Frontal cortex (tissue), 4 donors: ENCODE data around the gene CHRNG. TPM values are rescaled to one million over a fixed set of nuclear protein-coding genes. Genes with fewer than 3 reads are reported as not detected.

Source experiments
- DNase-seq, 2 donors: peaks; one replicate each; pipeline ENCODE4 v3.0.0; 2012; ENCODE audit warnings: low spot score in 2 of 2
- FAIRE-seq: peaks from 2 replicates; lab custom pipeline; 2012; peaks lifted over from hg19 to GRCh38; lab: Jason Lieb, UNC
- total RNA-seq: library from RNA; depleted of rRNA; stranded (reverse); fragments of >200 nt; gene quantifications from one replicate; pipeline ENCODE4 v1.2.3, GENCODE V29; 2014
- donor health status: control.
- donor health status: control.
- donor health status: control.

Gene CHRNG
- total RNA-seq, 1 donor from 2014 or later: not detected

DNA sequence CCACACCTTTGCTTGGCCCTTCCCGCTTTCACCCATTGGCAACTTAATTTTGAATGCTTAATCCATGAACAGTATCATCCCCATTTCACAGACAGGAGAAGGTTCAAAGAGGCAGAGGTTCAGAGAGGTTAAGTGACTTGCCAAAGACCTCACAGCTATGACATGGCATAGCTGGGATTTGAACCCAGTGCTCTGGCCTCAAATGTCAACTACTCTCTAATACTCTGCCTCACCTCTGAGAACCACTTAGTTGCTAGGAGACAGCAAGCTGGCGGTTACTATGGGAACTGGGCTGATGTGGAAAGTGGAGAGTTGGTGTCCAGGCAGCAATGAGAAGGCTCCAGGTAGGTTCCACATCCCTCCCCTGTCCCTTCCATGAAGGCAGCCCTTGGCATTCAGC, 35.1 kb upstream of the CHRNG start:
- DNase-seq (no peak), FAIRE-seq (no peak)

DNA sequence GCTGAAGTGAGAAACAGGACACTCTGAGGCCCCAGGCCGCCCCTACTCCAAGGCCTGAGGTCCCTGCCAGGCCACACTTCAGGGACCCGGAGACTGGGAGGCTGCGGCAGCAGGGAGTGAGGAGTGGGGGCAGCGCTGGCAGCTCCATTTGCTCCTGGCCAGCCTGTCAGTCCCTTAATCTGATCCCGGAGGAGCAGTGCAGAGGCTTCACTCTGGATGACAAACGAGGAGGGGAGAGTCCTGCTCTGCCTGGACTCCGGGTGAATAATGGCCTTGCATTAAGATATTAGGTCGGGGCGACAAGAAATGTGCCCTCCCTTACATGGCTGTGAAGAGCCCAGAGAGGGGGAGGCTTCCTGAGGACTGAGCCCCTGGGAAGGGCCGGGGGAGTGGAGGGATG, 33.6 kb upstream of the CHRNG start:
- DNase-seq (no peak), FAIRE-seq (no peak)

DNA sequence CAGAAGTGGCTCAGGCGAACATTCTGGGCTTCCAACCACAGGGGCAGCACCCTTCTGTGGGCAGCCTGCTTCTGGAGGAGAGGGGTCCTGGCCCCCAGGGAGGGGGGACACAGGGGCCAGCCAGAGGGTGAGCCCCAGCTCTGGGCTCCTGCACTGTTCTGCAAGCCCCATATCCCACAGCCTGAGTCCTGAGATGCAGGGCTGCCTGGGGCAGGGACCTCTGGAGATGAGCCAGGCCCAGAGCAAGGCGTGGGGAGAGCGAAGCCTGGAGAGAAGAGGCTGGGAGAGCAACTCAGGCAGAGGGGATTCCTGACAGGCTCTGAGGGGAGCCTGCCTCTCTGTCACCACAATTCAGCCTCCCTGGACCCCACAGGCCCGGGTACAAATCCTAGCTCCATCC, 32.8 kb upstream of the CHRNG start:
- DNase-seq (no peak), FAIRE-seq (no peak)

DNA sequence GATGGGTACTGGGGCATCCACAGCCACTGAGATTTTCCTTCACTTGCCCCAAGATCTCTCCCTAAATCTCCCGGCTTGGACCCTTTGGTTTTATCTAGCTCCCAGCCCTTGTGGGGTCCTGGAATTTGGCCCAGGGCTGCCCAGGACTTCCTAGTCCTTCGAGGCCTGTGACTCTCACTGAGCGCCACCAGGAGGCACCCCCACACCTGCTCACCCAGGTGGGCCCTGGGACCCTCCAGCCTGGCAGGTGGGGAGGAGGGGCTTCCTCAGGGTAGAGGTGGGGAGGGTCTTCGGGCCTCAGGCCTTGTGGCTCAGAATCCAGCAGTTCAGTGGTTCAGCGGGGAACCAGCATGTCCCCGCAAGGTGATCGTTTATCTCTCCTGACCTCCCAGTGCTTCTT, 31.2 kb upstream of the CHRNG start:
- no peak for FAIRE-seq
- no peak for DNase-seq

GRCh38 chr2:232511336-232511890, 28.1 kb upstream of the CHRNG start:
- DNase-seq (no peak), FAIRE-seq (no peak)

GRCh38 chr2:232512602-232513001, 26.9 kb upstream of the CHRNG start:
- FAIRE-seq (no peak), DNase-seq (no peak)

DNA sequence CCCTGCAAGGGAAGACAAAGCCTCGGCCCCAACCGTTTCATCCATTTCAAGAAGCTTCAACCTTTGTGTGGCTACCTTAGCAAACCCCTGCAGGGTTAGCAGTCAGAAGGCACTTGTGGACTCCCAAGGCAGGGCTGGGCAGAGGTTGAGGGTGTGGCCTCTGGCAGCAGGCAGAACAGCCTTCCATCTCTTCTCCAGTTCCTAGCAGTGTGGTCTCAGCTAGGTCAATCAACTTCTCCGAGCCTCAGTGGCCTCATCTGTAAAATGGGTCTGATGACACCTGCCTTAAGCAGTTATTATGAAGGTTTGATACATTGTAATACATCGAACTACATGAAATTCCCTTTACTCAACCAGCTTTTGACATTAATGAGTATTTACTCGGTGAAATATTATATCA, 26.1 kb upstream of the CHRNG start:
- no peak for DNase-seq
- FAIRE-seq: no peak

DNA sequence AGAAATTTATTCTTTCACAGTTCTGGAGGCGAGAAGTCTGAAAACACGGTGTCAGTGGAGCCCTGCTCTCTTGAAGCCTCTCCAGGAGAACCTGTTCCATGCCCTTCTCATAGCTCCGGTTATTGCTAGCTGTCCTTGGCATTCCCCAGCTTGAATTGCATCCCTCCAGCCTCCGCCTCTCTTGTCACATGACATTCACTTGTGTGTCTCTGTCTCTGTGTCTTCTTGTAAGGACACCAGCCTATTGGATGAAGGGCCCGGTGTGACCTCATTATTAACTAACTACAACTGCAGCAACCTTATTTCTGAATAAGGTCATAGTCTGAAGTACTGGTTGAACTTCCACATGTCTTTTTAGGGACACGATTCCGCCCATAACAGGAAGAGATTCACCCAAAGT, 23.9 kb upstream of the CHRNG start:
- DNase-seq: no peak
- no peak for FAIRE-seq

GRCh38 chr2:232516551-232516950, 22.9 kb upstream of the CHRNG start:
- FAIRE-seq (no peak), DNase-seq (no peak)

DNA sequence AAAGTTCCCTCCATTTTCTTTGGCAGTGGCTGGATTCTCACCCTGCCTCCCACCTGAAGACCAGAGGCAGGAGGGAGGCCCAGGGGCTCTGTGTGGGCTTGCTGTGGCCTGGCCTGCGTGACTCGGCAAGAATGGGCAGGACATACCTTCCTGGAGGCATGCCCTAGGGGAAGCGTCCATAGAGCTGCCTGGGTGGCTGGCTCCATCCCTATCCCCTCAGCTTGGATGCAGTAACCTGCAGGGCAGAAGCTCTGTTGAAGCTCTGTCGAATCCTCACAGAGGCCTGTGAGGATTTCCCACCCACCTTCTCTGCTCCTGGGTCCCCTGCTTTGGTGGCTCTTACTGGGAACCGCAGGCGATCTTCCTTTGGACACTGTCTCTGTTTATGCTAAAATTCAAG, 20.6 kb upstream of the CHRNG start:
- DNase-seq: no peak
- FAIRE-seq: no peak

- FAIRE-seq (no peak), DNase-seq (no peak)
Measured at GRCh38 chr2:232519581-232520438, 19.7 kb upstream of the CHRNG start, which contains the start of gene PRSS56. Gene PRSS56 (plus strand): TSS chr2:232520388. CDS start chr2:232520599, 211 bp downstream.

DNA sequence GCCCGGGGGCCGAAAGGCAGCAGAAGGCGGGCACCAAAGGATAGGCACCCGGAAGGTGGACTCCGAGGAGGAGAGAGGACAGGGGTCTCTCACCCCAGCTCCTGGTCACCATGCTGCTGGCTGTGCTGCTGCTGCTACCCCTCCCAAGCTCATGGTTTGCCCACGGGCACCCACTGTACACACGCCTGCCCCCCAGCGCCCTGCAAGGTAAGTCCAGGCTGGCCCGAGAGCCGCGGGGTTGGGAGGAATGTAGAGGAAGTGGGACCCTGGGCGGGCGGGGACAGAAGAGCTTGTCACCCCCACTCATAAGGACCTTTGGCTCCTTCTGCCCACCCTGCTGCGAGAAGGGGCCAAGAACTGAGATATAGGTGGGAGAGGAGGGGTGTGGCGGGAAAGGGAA, 19.0 kb upstream of the CHRNG start:
- DNase-seq: no peak
- FAIRE-seq: no peak

DNA sequence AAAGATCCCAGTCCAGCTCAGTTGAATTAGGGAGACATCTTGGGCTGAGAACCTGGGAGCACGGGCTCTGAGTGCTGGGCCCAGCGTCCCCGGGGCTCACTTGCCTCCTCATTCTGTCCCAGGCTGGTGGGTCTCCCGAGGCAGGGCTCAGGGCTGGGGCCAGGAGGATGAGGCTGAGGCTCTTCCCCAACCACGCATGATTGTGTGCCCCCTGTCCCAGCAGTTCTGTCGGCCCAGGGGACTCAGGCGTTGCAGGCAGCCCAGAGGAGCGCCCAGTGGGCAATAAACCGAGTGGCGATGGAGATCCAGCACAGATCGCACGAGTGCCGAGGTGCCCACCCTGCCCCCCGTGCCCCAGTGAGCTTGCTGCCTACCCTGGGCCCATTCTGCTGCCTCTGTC, 18.4 kb upstream of the CHRNG start:
- FAIRE-seq (no peak), DNase-seq (no peak)

DNA sequence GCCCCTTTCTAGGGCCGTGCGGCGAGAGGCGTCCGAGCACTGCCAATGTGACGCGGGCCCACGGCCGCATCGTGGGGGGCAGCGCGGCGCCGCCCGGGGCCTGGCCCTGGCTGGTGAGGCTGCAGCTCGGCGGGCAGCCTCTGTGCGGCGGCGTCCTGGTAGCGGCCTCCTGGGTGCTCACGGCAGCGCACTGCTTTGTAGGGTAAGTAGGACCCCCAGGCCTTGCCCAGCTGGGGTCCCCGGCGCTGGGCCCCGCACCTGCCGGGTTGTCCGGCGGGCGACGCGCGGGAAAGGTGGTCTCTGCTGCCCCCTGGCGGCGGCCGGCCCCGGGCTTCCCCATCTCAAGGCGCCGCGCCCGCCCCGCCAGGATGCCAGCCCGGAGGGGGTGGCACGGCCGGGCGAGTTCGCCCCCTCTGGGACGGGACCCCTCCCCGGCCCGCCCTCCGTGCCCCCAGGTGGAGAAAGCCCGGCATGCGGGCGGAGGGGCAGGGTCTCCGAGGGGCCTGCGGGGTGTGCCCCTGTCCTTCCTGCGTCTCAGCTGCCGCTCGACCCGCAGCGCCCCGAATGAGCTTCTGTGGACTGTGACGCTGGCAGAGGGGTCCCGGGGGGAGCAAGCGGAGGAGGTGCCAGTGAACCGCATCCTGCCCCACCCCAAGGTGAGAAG, 17.4 kb upstream of the CHRNG start:
- no peak for FAIRE-seq

GRCh38 chr2:232522623-232523401, 16.7 kb upstream of the CHRNG start:
- FAIRE-seq (no peak), DNase-seq (no peak)

More for the DNA sequence above, 17.4 kb upstream of the CHRNG start:
- DNase-seq: peak; percentile 87 to 89

DNA sequence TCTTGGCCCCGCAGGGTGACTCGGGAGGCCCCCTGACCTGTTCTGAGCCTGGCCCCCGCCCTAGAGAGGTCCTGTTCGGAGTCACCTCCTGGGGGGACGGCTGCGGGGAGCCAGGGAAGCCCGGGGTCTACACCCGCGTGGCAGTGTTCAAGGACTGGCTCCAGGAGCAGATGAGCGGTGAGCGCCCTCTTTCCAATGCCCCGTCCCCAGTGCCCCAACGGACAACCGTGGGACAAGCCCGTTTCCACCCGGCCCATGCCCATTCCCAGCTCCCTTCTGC, 16.1 kb upstream of the CHRNG start:
- DNase-seq (no peak), FAIRE-seq (no peak)

- no peak for FAIRE-seq
- DNase-seq: peak; percentile 55 to 59
Measured at GRCh38 chr2:232523682-232524597, 15.6 kb upstream of the CHRNG start.

- no peak for FAIRE-seq
Measured at GRCh38 chr2:232524771-232525170, 14.7 kb upstream of the CHRNG start.

GRCh38 chr2:232525199-232525598, 14.3 kb upstream of the CHRNG start:
- DNase-seq: no peak
- FAIRE-seq: no peak

More at GRCh38 chr2:232524771-232525170, 14.7 kb upstream of the CHRNG start:
- no peak for DNase-seq
